Measurements from ENCODE around the gene MKRN2.

- TF ChIP-seq POLR2A (IDR thresholded peaks at IDR 0.05) (no peak), CTCF (IDR thresholded peaks at IDR 0.05) (no peak)
Measured at GRCh38 chr3:12630292-12630691, 73.4 kb downstream of the MKRN2 start.

Measured in thyroid gland (tissue), 4 donors.